HUDEP-2 (cell line): Measurements from ENCODE around the gene CYTH1.
"Not testable (repeated sequence)": the region's sequence is repeated elsewhere in the genome, so short reads cannot be mapped to it uniquely, and the experiment has no call there.

ENCODE experiments used
- DNase-seq, 76 experiments: peaks; one replicate each; lab custom pipeline; 2025; ENCODE audit not compliant: unreplicated experiment in 76 of 76; lab: John Stamatoyannopoulos, UW

The CYTH1 gene

DNA sequence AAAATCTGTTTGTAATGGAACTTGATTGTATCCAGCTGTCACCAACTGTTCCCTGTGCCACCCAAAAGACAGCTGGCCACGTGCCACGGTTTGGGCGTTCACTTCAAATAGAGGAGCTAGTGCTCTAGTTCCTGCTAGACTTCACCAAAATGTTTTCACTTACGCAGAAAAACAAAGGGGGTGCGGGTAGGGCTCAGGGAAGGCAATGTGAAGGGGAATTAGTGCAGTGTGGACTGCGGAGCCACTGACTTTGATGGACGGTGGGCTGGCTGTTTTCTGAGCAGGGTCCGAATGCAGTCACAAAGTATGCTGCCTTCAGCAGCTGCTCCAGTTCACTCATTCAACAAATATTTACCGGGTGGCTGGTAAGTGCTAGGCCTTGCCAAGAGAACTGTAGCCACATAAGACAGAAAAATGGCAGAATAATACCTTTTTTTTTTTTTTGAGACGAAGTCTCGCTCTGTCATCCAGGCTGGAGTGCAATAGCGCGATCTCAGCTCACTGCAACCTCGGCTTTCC is 7.6 kb upstream of the CYTH1 start:
- DNase-seq: peak in 73 of 76 experiments; percentile 35 to 94 (median 77)

DNA sequence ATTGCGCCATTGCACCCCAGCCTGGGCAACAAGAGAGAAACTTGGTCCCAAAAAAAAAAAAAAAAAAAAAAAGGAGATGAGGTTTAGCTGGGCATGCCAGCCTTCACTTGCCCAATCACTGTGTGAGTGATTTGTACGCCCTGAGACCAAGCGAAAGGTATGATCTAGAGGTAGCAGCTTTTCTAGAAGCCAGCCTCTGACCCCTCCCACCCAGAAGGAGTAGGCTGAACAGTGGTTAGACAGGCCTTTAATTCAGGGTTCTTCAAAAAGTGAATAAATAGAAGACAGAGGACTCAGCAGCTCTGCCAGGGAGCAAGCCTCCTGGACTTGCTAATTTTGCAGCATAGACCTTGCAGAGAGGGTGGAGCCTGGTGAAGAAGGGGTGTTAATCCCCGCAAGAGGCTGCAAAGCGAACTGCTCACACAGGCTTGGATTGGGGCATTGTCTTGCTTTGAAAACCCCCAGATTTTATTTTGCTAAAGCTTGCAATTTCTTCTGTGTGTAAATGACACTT is 7.1 kb upstream of the CYTH1 start:
- DNase-seq: no peak

DNA sequence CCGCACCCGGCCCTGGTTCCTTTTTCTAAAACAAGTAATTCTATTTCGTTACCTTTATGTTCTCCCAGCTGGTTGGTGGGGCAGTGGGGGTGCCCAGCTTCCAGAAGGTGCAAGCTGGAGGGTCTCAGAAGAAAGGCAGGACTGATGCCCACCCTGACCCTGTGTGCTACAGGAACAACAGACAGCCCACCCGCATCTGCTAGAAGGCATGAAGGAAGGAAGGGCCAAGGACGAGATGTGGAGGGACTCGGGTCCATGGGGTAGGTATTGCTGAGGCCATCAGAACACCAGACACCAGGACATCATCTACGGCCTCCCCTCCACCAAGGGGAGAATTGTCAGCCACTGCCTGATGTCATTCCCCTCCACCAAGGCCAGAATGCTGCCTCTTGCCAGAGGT is 6.4 kb upstream of the CYTH1 start:
- DNase-seq: no peak

DNA sequence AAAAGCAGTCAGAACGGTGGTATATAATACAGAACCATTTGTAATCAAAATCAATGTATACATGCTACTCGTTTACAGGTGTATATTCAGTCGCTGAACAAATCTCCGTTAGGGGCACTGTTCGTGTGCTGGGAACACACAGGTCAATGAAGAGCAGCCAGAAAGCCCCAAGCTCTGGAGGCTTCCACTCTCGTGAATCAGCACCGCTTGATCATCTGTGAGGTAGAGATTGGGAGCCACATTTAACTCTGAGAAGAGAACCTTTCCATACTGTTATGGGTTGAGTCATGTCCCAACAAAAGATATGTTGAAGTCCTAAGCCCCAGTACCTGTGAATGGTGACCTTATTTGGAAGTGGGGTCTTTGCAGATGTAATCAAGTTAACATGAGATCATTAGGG is 5.4 kb upstream of the CYTH1 start:
- no peak for DNase-seq

DNA sequence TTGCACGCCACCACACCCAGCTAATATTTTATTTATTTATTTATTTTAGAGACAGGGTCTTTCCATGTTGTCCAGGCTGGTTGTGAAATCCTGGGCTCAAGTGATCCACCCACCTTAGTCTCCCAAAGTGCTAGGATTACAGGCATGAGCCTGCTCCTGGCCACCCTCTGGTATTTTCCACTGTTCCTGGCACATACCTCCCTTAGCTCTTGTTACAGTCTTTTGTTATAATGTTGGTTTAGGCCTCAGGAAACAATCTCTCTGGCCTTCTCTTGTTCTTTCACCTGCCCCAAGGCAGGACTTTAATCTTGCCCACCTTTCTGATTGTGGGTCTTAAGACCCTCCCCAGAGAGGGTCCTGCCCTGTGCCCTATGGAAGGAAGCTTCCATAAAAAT is 3.6 kb upstream of the CYTH1 start:
- no peak for DNase-seq

DNA sequence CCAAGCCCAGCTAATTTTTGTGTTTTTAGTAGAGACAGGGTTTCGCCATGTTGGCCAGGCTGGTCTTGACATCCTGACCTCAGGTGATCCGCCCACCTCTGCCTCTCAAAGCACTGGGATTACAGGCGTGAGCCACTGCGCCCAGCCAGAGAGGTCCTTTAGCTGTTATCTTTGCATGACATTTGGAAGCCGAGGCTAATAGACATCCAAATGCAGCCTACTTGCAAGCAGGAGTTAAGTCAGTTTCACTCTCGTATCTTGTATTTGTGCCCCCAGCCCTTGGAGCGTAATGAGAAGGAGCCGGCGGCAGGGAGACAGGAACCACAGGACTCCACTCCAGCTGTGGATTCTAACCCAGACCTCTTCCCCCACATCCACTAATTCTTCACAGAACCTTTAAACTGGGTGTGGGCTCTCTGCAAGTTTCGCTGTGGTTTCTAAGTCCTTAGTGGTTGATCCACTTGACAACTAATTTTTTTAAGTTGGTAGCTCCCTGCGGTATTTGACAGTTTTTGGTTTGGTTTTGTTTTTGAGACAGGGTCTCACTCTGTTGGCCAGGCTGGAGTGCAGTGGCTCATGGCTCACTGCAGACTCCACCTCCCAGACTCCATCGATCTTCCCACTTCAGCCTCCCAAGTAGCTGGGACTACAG is 3.1 kb upstream of the CYTH1 start:
- peak in 5 of 76 experiments; percentile 9 to 32 (median 18) for DNase-seq

DNA sequence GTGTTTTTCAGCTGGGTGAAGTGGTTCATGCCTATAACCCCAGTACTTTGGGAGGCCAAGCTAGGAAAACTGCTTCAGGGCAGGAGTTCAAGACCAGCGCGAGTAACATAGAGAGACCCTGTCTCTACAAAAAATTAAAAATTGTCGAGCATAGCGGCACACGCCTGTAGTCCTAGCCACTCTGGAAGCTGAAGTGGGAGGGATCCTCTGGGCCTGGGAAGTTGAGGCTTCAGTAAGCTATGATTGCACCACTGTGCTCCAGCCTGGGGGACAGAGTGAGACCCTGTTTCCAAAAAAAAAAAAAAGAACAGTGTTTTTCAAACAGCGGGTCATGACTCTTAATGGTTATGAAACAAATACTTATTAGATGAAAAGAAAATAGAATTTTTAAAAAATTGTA is 2.3 kb upstream of the CYTH1 start:
- no peak for DNase-seq

DNA sequence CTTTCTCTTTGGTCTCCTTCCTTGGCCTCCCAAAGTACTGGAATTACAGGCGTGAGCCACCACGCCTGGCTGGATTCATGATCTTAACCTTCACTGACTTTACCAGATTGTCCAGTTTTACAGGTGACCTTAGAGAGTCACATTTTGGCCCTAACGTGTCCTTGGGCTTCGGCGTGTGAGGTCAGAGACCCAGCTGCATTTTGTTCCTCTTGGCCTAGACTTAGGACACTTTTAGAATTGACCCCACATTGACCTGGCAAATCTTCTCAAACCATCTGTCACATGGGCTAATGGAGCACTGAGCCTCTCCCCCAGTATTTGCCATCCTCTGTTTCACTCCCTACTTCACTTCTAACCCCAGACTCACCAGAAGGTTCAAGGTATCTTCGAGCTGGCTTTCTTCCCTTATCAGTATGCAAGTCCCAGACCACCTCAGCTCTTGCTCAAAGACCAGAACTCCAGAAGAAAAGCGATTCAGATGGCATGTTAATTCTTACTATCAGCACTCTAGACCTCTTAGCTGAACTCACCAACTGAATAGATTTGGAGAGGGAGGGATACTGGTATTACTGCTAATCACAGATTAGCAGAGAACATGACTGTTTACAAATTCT is 1.7 kb upstream of the CYTH1 start:
- peak in 17 of 76 experiments; percentile 15 to 64 (median 30) for DNase-seq

DNA sequence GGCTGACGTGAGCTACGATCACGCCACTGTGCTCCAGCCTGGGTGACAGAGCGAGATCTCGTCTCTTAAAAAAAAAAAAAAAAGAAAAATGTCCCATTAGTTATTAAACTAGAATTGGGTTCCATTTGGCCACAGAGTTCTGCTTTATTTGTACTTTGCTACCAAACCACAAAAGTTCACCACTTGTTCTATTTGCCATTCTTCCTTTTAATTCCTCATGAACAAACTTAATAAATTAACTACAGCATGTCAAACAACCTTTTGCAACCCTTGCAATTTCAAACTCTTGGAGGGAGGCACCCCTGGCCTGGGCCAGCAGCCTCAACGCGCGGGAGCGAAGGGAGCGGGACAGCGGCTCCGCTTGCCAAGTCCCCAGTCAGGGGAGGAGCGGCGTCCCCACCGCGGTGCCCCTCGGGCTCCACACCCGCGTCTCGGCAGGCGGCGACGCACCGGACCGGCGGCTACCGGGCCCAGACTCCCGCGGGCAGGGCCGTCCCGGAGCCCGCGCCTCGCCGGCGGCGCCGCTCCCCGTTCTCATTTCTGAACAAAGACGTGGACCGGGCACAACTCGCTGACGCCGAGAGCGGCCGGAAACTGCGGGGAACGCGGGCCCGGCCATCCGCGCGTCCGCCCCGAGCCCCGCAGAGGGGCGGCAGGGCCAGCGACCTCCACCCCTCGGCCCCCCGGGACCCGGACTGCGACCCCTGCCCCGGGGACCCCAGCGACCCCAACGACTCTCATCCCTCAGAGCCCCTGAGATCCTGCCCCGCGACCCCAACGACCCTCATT is 775 bp downstream of the CYTH1 start:
- peak in 31 of 76 experiments; percentile 14 to 53 (median 31) for DNase-seq

DNA sequence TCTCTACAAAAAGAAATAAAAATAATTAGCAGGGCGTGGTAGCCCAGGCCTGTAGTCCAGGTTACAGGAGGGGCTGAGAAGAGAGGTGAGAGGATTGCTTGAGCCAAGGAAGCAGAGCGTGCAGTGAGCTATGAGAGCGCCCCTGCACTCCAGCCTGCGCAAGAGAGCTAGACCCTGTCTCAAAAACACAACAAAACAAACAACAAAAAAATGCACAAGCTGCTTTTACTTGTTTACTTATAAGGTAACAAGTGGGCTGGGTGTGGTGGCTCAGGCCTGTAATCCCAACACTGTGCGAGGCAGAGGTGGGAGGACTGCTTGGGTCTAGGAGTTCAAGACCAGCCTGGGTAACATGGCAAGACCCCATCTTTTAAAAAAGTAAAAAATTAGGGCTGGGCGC is 1.7 kb downstream of the CYTH1 start:
- no peak for DNase-seq

DNA sequence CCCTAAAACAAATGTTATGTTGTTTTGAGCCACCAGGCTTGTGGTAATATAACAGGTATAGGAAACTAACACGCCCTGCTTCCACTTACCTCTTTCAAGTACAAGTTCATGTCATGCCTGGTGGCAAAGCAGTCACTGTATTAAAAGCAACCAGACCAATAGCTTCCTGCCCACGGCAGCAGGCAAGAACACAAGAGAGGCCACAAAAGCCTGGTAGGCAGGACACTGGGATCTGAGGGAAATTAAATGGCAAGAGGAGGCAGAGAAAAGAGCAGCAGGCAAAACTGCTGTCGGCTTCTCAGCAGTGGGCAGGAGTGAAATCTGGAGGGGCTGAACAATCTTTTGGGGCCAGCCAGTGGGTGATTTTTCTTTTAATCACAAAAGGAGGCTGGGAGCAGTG is 2.2 kb downstream of the CYTH1 start:
- peak in 1 of 76 experiments; percentile 9 for DNase-seq

DNA sequence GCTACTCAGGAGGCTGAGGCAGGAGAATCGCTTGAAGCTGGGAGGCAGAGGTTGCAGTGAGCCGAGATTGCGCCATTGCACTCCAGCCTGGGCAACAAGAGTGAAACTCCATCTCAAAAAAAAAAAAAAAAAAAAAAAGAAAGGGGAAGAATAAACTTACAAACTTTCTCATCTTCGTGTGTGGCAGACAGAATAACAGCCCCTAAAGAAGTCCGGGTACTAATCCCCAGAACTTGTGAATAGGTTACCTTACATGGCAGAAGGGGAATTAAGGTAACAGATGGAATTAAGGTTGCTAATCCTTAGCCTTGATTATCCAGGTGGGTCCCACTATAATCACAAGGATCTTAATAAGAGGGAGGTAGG is 2.8 kb downstream of the CYTH1 start:
- DNase-seq: not testable (repeated sequence)

DNA sequence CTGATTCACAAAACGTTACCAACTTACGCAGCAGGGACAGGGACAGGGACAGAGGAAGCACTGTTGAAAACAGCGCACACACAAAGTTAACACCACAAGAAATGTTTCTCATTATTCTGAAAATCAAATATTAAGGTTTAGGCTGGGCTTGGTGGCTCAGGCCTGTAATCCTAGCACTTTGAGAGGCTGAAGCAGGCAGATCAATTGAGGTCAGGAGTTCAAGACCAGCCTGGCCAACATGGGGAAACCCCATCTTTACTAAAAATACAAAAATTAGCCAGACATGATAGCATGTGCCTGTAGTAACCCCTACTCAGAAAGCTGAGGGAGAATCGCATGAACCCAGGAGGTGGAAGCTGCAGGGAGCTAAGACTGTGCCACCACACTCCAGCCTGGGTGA is 4.2 kb downstream of the CYTH1 start:
- DNase-seq: no peak

DNA sequence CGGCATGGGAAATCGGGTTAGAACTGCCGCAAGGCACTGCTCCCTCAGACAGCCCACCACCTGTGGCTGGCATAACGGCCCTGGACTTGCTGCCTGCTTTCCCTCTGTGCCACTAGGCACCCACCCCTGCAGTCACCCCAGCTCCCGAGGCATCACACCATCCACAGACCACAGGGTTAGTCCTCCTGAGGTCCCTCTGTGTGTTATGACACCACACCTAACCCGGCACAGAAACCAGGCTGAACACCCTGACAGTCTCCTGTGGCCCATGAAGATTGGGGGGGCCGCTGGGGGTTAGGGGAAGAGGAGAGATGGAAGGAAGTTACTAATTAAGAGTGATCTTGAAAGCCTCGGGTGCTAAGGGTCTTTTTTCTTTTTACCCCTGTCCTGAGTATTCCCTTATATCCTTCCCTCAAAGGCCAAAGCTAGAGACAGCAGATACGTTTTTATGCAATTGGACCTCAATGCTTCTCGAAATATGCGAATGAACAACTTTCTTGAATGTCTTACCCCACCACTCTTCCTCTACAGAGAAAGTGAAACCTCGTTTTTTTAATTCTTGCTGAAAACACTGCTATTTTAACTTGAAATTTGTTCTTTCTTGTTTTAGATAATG is 7.0 kb downstream of the CYTH1 start:
- peak in 20 of 76 experiments; percentile 14 to 44 (median 22) for DNase-seq

DNA sequence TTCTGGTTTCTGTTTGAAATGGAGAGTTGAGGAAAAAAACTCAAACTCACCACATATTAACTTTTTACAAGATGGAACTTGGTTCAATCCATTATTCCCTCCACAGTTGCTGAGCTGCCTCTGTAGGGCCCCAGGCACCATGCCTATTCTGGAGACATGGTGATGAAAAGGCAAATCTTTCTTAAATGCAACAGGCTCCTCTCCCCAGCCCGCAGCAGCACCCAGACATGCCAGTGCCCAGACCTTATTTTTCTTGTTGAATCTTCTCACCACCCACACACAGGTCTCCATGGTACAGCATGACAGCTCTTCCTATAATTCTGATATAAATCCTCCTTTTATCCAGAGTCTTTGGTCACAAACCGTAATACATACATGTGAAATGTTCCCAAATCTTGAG is 7.6 kb downstream of the CYTH1 start:
- DNase-seq: no peak

DNA sequence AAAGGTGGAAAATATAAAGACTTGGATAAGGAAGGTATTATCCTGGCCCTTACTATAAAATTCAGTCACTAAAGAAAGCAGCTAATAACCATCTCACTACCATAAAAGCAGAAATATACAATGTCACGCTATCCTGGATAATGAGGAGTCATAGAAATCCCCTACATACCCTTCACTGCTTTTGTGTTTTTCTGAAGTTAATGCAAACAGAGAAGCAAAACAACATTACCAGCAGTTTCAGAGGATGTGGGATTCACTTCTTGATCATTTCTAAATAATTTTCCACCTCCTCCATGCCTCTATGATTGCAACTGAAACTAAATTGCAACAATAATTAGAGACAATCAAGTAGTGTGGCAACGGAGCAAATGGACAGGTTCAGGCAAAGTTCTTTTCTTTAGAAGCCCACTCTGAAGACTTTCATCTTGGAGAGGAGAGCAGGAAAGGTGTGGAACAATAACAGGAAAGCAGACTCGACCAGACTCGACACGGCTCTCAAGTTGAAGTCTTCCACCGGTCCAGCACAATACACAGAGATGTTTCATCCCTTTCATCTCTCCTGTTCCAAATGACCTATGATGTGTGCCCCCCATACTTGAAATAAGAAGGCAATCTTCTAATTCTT is 10.2 kb downstream of the CYTH1 start:
- DNase-seq: no peak

DNA sequence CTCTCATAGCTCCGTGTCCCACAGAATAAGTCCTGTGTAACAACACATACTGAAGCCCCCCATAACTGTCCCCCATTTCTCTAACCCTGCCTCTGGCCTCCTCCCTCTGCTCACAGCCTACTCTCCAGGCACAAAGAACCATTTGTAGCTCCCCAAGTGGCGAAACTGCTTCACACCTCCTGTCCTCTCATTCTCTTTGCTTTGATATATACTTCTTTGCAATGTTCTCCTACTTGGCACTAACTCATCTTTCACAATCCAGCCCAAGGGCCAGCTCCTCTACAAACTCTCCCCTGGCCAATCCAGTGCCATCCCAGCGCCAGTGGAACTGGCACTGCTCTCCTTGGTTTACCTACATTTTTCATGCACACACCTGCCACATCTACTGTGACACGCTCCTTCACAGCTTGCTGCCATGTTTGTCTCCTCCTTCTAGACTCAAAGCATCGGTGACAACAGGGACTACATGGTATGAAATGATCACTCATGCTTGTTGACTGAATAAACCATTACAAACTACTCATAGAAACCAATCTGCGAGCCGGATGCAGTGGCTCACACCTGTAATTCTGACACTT is 12.8 kb downstream of the CYTH1 start:
- no peak for DNase-seq

DNA sequence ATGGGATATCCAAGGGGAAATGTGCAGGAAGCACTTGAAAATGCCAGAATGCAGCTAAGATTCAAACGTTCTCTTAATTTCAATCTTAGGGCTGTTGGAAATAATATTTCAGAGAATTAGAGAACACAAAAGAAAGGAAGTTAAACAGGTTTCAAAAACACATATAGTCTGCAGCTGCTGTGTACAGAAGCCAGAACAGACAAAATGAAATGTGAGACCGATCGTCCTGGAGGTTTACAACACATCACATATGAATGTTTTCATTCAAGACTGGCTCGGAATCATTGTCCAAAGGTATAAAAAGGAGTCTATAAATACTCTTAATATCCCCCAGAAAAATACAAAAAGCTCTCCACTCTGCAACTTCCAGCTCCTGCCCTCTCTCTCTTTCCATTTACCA is 14.3 kb downstream of the CYTH1 start:
- DNase-seq: no peak

DNA sequence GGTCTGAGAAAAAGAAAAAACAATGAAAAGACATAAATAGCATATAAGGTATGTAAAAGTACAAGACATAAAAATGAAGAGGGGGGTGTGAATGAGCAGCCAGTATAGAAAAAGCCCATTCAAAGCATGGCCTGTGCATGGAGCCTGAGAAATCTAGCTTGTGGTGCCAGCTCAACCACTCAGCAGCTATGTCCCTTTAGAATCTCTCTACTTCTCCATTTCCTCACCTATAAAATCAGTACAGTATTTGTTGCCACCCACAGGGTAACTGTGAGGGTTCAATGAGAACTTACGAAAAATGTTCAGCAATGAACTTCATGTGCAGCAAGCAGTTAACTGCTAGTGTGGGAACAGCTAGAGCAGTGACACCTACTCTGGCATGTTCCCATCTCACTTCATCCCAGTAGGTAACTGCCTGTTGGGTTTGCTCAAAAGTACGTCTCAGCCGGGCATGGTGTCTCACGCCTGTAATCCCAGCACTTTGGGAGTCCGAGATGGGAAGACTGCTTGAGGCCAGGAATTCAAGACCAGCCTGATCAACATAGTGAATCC is 15.3 kb downstream of the CYTH1 start:
- no peak for DNase-seq

DNA sequence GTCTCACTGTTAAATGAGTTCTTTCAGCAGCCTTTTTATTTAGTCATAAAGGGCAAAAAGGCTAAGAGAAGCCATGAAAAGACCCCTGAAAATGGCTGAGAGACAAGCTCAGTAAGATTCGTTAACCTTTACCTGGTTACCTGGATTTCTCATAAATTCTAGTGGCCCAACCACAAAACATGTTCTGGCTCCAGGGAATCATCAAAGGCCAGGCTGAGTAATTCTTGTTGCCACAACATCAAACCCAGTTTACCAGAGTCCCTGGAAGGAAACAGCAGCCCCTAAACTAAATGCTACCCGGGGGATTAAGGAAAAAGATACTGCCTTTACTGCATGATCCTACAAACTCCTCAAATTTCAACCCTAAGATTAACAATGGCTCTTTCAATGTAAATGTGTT is 15.8 kb downstream of the CYTH1 start:
- DNase-seq: no peak
